ENCODE measurements around the gene IFNA21. TPM values are rescaled to one million over a fixed set of nuclear protein-coding genes. Genes with fewer than 3 reads are reported as not detected.

The IFNA21 gene
- total and polyA plus RNA-seq, 2 of the 4 experiments (the other 2 are of a cell fraction), result not detected

GRCh38 chr9:21141427-21141882 lies 25.0 kb downstream of the IFNA21 start, which contains the start of gene IFNW1:
Gene IFNW1, minus strand, starts transcription at chr9:21141832. Its CDS starts 262 bp downstream, at chr9:21141570.
- Histone ChIP-seq H3K36me3 (ENCODE audit: control insufficient read depth, insufficient read depth, low read length) (no peaks in the 10 kb centered on the region), H3K4me1 (ENCODE audit: control insufficient read depth, insufficient read depth, low read length) (no peaks in the 10 kb centered on the region), H3K9me3 (ENCODE audit: control insufficient read depth, insufficient read depth, low read length) (no peaks in the 10 kb centered on the region), H4K8ac (ENCODE audit: low read depth in 2 of 2, low read length in 2 of 2) (no peak within 1 kb of the TSS), H2BK5ac (ENCODE audit: low read depth, low read length, poor library complexity, severe bottlenecking) (no peak within 1 kb of the TSS), H3K9ac (ENCODE audit: low read depth, low read length) (no peak within 1 kb of the TSS), H4K5ac (ENCODE audit: low read depth, low read length) (no peak within 1 kb of the TSS), H3K4me2 (ENCODE audit: low read depth, low read length) (no peak within 1 kb of the TSS), H3K9me1 (ENCODE audit: insufficient read depth, low read length) (no peaks in the 10 kb centered on the region), H4K20me1 (ENCODE audit: insufficient read depth, low read length) (no peaks in the 10 kb centered on the region), H3K56ac (ENCODE audit: extremely low read depth, insufficient read depth, low read length) (no peak within 1 kb of the TSS), H2AK5ac (ENCODE audit: low read depth, low read length) (no peak within 1 kb of the TSS), H3K27me3 (ENCODE audit: control insufficient read depth, insufficient read depth, low read length) (peaks cover 2% of the 10 kb centered on the region; the same call in 1 of the 2 replicates), H3K4me3 (ENCODE audit: insufficient read depth, low read depth, low read length) (no peak within 1 kb of the TSS), H3K23ac (ENCODE audit: low read depth, low read length) (no peak within 1 kb of the TSS), H2BK15ac (ENCODE audit: low read depth, low read length) (no peak within 1 kb of the TSS), H3K18ac (ENCODE audit: low read depth, low read length) (no peak within 1 kb of the TSS), H3K79me1 (ENCODE audit: low read depth in 1 of 2, low read length in 2 of 2) (no peaks in the 10 kb centered on the region), H3K27ac (ENCODE audit: insufficient read depth, low read length) (no peak within 1 kb of the TSS), H4K91ac (ENCODE audit: insufficient read depth, low read depth, low read length) (no peak within 1 kb of the TSS), H2BK20ac (ENCODE audit: low read depth, low read length) (no peak within 1 kb of the TSS), H2AFZ (replicated peaks; ENCODE audit: low read length, poor library complexity) (no peak within 1 kb of the TSS), H2AK9ac (replicated peaks; ENCODE audit: low read depth, low read length, poor library complexity) (no peak within 1 kb of the TSS), H3K4ac (ENCODE audit: low read depth, low read length) (no peak within 1 kb of the TSS), H2BK120ac (ENCODE audit: low read depth, low read length) (no peak within 1 kb of the TSS), H3K14ac (replicated peaks; ENCODE audit: low read depth, low read length) (no peak within 1 kb of the TSS)
- ATAC-seq (ENCODE audit: low read depth) (0 out of 2 replicates have a peak, but pooled peaks have one; percentile 32), DNase-seq (no peak)
- in situ Hi-C loops (cut with MboI; ENCODE audit: low sequenced_read_pairs), result loop anchor here (25.0 kb wide), 1 partner anchor 1629 kb away; no protein-coding TSS in a partner anchor
- ChIA-PET POLR2A (ENCODE audit: unreplicated experiment) (no interaction called here), CTCF (no interaction called here)
- intact Hi-C loops (cut with micrococcal nuclease), result no loop called here
- TF ChIP-seq MAFK (IDR thresholded peaks at IDR 0.05; ENCODE audit: low read depth, low read length) (no peak), BHLHE40 (IDR thresholded peaks at IDR 0.05; ENCODE audit: low read depth, low read length) (no peak), RFX5 (IDR thresholded peaks at IDR 0.05; ENCODE audit: low read depth, low read length) (no peak), MXI1 (IDR thresholded peaks at IDR 0.05; ENCODE audit: borderline replicate concordance, low read depth, low read length) (no peak), POLR2A (IDR thresholded peaks at IDR 0.05; ENCODE audit: low read depth, low read length) (no peak), MAZ (IDR thresholded peaks at IDR 0.05; ENCODE audit: borderline replicate concordance, low read depth, low read length) (no peak), FOS (IDR thresholded peaks at IDR 0.05; ENCODE audit: low read depth, low read length) (no peak), USF2 (IDR thresholded peaks at IDR 0.05; ENCODE audit: low read depth, low read length) (no peak), CHD1 (IDR thresholded peaks at IDR 0.05; ENCODE audit: low read depth, low read length) (no peak), RCOR1 (IDR thresholded peaks at IDR 0.05; ENCODE audit: insufficient replicate concordance, low read length) (no peak), CTCF (conservative IDR thresholded peaks at IDR 0.05; ENCODE audit: low read depth, low read length) (no peak), ELK1 (IDR thresholded peaks at IDR 0.05; ENCODE audit: borderline replicate concordance, low read depth, low read length) (no peak), RAD21 (IDR thresholded peaks at IDR 0.05; ENCODE audit: low read length) (no peak), NFE2L2 (IDR thresholded peaks at IDR 0.05; ENCODE audit: low read depth, low read length) (no peak), SMC3 (IDR thresholded peaks at IDR 0.05; ENCODE audit: low read depth, low read length) (no peak), CEBPB (IDR thresholded peaks at IDR 0.05; ENCODE audit: low read depth, low read length) (no peak)
- BruUV-seq (replicated peaks), result no TSS peak
- no CpG with 5 or more reads among the region's 1 CpG for WGBS, 2 experiments (ENCODE audit: extremely low coverage in 2 of 2, insufficient read length in 1 of 2)
- dilution Hi-C loops (cut with HindIII; ENCODE audit: low sequenced_read_pairs, unreplicated experiment), result no loop called here
